Liver (tissue), 9 donors: ENCODE measurements around the gene EIF1AD. TPM values are rescaled to one million over a fixed set of nuclear protein-coding genes. Genes with fewer than 3 reads are reported as not detected.

Source experiments
- DNase-seq: peaks from one replicate; pipeline ENCODE4 v3.0.0-alpha.2; 2017; ENCODE audit warnings: low spot score
- H3K27ac ChIP-seq, 2 donors: one replicate each; pipeline ENCODE4 v1.7.0; 2013; ENCODE audit warnings: inconsistent platforms in 2 of 2, low read length in 2 of 2, control low read depth in 1 of 2, low read depth in 1 of 2, mild to moderate bottlenecking in 1 of 2
- H3K27me3 ChIP-seq, 4 donors: one replicate each; pipeline versions ENCODE4 v1.6.1 to v1.7.0; 2013; ENCODE audit warnings: low read length in 3 of 4, inconsistent platforms in 1 of 4, mild to moderate bottlenecking in 1 of 4, moderate library complexity in 1 of 4; ENCODE audit not compliant: control insufficient read depth in 4 of 4, insufficient read depth in 4 of 4
- H3K36me3 ChIP-seq, 4 donors: one replicate each; pipeline versions ENCODE4 v1.6.1 to v1.7.0; 2013; ENCODE audit warnings: low read length in 3 of 4, mild to moderate bottlenecking in 3 of 4, low read depth in 1 of 4, moderate library complexity in 1 of 4; ENCODE audit not compliant: control insufficient read depth in 4 of 4, insufficient read depth in 3 of 4
- H3K4me1 ChIP-seq, 4 donors: one replicate each; pipeline versions ENCODE4 v1.6.1 to v1.7.0; 2013; ENCODE audit warnings: low read length in 3 of 4, mild to moderate bottlenecking in 3 of 4, moderate library complexity in 1 of 4; ENCODE audit not compliant: control insufficient read depth in 4 of 4, insufficient read depth in 4 of 4
- H3K4me3 ChIP-seq, 3 donors: one replicate each; pipeline versions ENCODE4 v1.6.1 to v1.7.0; 2013; ENCODE audit warnings: low read length in 3 of 3, control low read depth in 1 of 3, low read depth in 1 of 3, mild to moderate bottlenecking in 1 of 3
- H3K9ac ChIP-seq, 2 donors: one replicate each; pipeline ENCODE4 v1.7.0; 2013; ENCODE audit warnings: low read length in 2 of 2, mild to moderate bottlenecking in 2 of 2, moderate library complexity in 2 of 2, control low read depth in 1 of 2, low read depth in 1 of 2
- H3K9me3 ChIP-seq, 4 donors: one replicate each; pipeline versions ENCODE4 v1.6.1 to v1.7.0; 2013; ENCODE audit warnings: low read length in 3 of 4; ENCODE audit not compliant: control insufficient read depth in 4 of 4
- EGR1 ChIP-seq, 2 donors: IDR thresholded peaks; 2 replicates each; pipeline ENCODE4 v1.6.1; 2016 to 2018; ENCODE audit warnings: antibody characterized with exemption in 2 of 2, low read depth in 2 of 2
- FOXA1 ChIP-seq: IDR thresholded peaks from 2 replicates; pipeline ENCODE4 v1.6.1; 2016; ENCODE audit warnings: antibody characterized with exemption
- FOXA2 ChIP-seq: IDR thresholded peaks from 2 replicates; pipeline ENCODE4 v1.6.1; 2016; ENCODE audit warnings: antibody characterized with exemption
- GABPA ChIP-seq, 2 donors: IDR thresholded peaks in 1 of 2; conservative IDR thresholded peaks in 1 of 2; 2 replicates each; pipeline ENCODE4 v1.6.1; 2016; ENCODE audit warnings: antibody characterized with exemption in 2 of 2, mild to moderate bottlenecking in 1 of 2, moderate library complexity in 1 of 2
- HNF4A ChIP-seq, 2 donors: conservative IDR thresholded peaks; 2 replicates each; pipeline ENCODE4 v1.6.1; 2016; ENCODE audit warnings: antibody characterized with exemption in 2 of 2, mild to moderate bottlenecking in 2 of 2
- HNF4G ChIP-seq: IDR thresholded peaks from 2 replicates; pipeline ENCODE4 v1.6.1; 2016; ENCODE audit warnings: antibody characterized with exemption
- JUND ChIP-seq, 2 donors: IDR thresholded peaks; 2 replicates each; pipeline ENCODE4 v1.6.1; 2016; ENCODE audit warnings: antibody characterized with exemption in 2 of 2
- NR2F2 ChIP-seq: IDR thresholded peaks from 2 replicates; pipeline ENCODE4 v1.6.1; 2016; ENCODE audit warnings: antibody characterized with exemption
- RAD21 ChIP-seq, 2 donors: IDR thresholded peaks; 2 replicates each; pipeline ENCODE4 v1.6.1; 2016; ENCODE audit warnings: antibody characterized with exemption in 2 of 2, mild to moderate bottlenecking in 2 of 2
- RXRA ChIP-seq, 2 donors: IDR thresholded peaks; 2 replicates each; pipeline ENCODE4 v1.6.1; 2017 to 2018; ENCODE audit warnings: antibody characterized with exemption in 2 of 2, mild to moderate bottlenecking in 1 of 2
- SP1 ChIP-seq: IDR thresholded peaks from 2 replicates; pipeline ENCODE4 v1.6.1; 2018; ENCODE audit warnings: antibody characterized with exemption, mild to moderate bottlenecking
- TAF1 ChIP-seq: conservative IDR thresholded peaks from 2 replicates; pipeline ENCODE4 v1.6.1; 2016; ENCODE audit warnings: antibody characterized with exemption, mild to moderate bottlenecking
- YY1 ChIP-seq: IDR thresholded peaks from 2 replicates; pipeline ENCODE4 v1.6.1; 2016; ENCODE audit warnings: antibody characterized with exemption, mild to moderate bottlenecking
- WGBS: extraction: QIAGEN DNeasy Blood & Tissue Kit; methylation state at CpG from one replicate; pipeline ENCODE4 v1.1.7; 2013; 5-methylcytosine and 5-hydroxymethylcytosine counted together
- polyA plus RNA-seq, 2 donors: library from polyadenylated mRNA; stranded (reverse) in 1 of 2; unstranded in 1 of 2; fragments of 200-250 nt in 1 of 2; fragments of >200 nt in 1 of 2; fragmentation: Nextera tagmentation in 1 of 2; extraction: Ambion mirVana in 1 of 2; gene quantifications; one replicate each; pipeline versions ENCODE4 v1.2.1 to v1.2.3, GENCODE V29; 2013 to 2015
- total RNA-seq, 2 donors: library from RNA; depleted of rRNA; stranded (reverse); fragments of >200 nt; gene quantifications; one replicate each; pipeline ENCODE4 v1.2.3, GENCODE V29; 2014
- TF ChIP-seq, protein P1 (sequence below): IDR thresholded peaks from 2 replicates; pipeline ENCODE4 v1.6.1; 2016; ENCODE audit warnings: antibody characterized with exemption, mild to moderate bottlenecking
- TF ChIP-seq, protein P2 (sequence below): IDR thresholded peaks from 2 replicates; pipeline ENCODE4 v1.6.1; 2016; ENCODE audit warnings: antibody characterized with exemption
- TF ChIP-seq, protein P3 (sequence below): fragments of 150-350 bp; IDR thresholded peaks from 2 replicates; pipeline ENCODE4 v1.5.1; 2017; ENCODE audit warnings: improper control_type of control experiment, low read depth, low read length; ENCODE audit not compliant: missing input control
- TF ChIP-seq, protein P4 (sequence below): IDR thresholded peaks from 2 replicates; pipeline ENCODE4 v1.6.1; 2016; ENCODE audit warnings: antibody characterized with exemption
- TF ChIP-seq, protein P5 (sequence below): IDR thresholded peaks from 2 replicates; pipeline ENCODE4 v1.6.1; 2016; ENCODE audit warnings: antibody characterized with exemption
- donor health status: healthy.
- donor health status: healthy.
- donor health status: healthy.
- donor health status: healthy.
- donor health status: healthy.

The EIF1AD gene, protein sequence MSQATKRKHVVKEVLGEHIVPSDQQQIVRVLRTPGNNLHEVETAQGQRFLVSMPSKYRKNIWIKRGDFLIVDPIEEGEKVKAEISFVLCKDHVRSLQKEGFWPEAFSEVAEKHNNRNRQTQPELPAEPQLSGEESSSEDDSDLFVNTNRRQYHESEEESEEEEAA
- total RNA-seq = 10 to 100 TPM; 15.9 to 18.2 TPM
- 10 to 100 TPM in 1 of 2 donors, 1 to 10 TPM in 1; 6.3 to 12.6 TPM for polyA plus RNA-seq

DNA sequence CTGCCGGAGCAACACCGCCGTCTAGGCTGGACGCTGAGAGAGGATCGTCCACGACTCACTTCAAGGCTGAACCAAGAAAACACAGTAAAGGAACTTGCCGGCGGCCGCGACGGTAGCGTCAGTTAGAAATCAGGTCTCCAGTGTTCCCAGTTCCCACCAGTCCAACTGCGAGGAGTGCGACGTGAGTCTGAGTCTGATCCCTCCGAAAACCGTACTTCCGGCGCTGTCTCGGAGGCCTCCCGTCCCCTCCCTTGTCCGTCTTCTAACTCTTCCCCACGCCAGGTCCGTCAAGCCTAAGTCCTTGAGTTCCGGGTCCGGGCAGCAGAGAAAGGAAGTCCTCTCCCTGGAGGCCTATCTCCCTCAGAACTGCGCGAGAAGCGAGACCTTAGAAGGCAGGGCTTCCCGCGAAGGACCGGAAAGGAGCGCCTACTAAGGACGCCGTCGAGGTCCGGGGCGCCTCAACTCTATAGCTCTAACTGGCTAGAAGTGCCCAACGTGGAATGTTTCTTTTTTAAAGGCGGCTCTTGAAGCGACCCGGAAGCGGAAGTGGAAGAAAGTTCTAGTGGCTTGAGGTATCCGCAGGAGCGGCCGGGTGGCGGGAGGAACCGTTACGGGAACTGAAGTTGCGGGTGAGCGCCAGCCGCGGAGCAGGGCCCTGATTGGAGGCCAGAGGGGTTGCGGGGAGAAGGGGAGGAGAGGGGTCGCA lies at the start of gene EIF1AD, which contains the start of gene BANF1:
EIF1AD (minus strand) TSS at position 216 of the 706 bp plus-strand sequence. CDS start 1,768 bp downstream, outside the sequence.
BANF1 (plus strand) TSS at position 562 of the 706 bp plus-strand sequence. CDS start 748 bp downstream, outside the sequence.
- TF ChIP-seq HNF4A (conservative IDR thresholded peaks at IDR 0.05) = peak; percentile 51 to 68
- peak in 1 of 2 donors; percentile 56 for TF ChIP-seq JUND (IDR thresholded peaks at IDR 0.05)
- TF ChIP-seq RAD21 (IDR thresholded peaks at IDR 0.05) = peak in 1 of 2 donors; percentile 45
- TF ChIP-seq, protein P1, sequence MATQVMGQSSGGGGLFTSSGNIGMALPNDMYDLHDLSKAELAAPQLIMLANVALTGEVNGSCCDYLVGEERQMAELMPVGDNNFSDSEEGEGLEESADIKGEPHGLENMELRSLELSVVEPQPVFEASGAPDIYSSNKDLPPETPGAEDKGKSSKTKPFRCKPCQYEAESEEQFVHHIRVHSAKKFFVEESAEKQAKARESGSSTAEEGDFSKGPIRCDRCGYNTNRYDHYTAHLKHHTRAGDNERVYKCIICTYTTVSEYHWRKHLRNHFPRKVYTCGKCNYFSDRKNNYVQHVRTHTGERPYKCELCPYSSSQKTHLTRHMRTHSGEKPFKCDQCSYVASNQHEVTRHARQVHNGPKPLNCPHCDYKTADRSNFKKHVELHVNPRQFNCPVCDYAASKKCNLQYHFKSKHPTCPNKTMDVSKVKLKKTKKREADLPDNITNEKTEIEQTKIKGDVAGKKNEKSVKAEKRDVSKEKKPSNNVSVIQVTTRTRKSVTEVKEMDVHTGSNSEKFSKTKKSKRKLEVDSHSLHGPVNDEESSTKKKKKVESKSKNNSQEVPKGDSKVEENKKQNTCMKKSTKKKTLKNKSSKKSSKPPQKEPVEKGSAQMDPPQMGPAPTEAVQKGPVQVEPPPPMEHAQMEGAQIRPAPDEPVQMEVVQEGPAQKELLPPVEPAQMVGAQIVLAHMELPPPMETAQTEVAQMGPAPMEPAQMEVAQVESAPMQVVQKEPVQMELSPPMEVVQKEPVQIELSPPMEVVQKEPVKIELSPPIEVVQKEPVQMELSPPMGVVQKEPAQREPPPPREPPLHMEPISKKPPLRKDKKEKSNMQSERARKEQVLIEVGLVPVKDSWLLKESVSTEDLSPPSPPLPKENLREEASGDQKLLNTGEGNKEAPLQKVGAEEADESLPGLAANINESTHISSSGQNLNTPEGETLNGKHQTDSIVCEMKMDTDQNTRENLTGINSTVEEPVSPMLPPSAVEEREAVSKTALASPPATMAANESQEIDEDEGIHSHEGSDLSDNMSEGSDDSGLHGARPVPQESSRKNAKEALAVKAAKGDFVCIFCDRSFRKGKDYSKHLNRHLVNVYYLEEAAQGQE = peak; percentile 82
- TF ChIP-seq, protein P2, sequence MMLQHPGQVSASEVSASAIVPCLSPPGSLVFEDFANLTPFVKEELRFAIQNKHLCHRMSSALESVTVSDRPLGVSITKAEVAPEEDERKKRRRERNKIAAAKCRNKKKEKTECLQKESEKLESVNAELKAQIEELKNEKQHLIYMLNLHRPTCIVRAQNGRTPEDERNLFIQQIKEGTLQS = peak; percentile 58
- TF ChIP-seq, protein P3, sequence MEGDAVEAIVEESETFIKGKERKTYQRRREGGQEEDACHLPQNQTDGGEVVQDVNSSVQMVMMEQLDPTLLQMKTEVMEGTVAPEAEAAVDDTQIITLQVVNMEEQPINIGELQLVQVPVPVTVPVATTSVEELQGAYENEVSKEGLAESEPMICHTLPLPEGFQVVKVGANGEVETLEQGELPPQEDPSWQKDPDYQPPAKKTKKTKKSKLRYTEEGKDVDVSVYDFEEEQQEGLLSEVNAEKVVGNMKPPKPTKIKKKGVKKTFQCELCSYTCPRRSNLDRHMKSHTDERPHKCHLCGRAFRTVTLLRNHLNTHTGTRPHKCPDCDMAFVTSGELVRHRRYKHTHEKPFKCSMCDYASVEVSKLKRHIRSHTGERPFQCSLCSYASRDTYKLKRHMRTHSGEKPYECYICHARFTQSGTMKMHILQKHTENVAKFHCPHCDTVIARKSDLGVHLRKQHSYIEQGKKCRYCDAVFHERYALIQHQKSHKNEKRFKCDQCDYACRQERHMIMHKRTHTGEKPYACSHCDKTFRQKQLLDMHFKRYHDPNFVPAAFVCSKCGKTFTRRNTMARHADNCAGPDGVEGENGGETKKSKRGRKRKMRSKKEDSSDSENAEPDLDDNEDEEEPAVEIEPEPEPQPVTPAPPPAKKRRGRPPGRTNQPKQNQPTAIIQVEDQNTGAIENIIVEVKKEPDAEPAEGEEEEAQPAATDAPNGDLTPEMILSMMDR = no peak
- TF ChIP-seq RXRA (IDR thresholded peaks at IDR 0.05) = peak; percentile 56 to 76
- TF ChIP-seq, protein P4, sequence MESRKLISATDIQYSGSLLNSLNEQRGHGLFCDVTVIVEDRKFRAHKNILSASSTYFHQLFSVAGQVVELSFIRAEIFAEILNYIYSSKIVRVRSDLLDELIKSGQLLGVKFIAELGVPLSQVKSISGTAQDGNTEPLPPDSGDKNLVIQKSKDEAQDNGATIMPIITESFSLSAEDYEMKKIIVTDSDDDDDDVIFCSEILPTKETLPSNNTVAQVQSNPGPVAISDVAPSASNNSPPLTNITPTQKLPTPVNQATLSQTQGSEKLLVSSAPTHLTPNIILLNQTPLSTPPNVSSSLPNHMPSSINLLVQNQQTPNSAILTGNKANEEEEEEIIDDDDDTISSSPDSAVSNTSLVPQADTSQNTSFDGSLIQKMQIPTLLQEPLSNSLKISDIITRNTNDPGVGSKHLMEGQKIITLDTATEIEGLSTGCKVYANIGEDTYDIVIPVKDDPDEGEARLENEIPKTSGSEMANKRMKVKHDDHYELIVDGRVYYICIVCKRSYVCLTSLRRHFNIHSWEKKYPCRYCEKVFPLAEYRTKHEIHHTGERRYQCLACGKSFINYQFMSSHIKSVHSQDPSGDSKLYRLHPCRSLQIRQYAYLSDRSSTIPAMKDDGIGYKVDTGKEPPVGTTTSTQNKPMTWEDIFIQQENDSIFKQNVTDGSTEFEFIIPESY = peak; percentile 98
- peak; percentile 88 for TF ChIP-seq NR2F2
- TF ChIP-seq, protein P5, sequence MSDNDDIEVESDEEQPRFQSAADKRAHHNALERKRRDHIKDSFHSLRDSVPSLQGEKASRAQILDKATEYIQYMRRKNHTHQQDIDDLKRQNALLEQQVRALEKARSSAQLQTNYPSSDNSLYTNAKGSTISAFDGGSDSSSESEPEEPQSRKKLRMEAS = peak; percentile 94
- TF ChIP-seq HNF4G = peak; percentile 9
- TF ChIP-seq EGR1 (IDR thresholded peaks at IDR 0.05; ENCODE audit: low read depth in 2 of 2) = peak; percentile 50 to 72
- peak; percentile 98 to 99 for TF ChIP-seq GABPA (IDR thresholded peaks at IDR 0.05 in 1 of 2, conservative IDR thresholded peaks at IDR 0.05 in 1 of 2)
- no peak for TF ChIP-seq FOXA1
- TF ChIP-seq SP1 = peak; percentile 83
- no peak for TF ChIP-seq FOXA2
- TF ChIP-seq TAF1 = no peak
- TF ChIP-seq YY1 = peak; percentile 93
- Histone ChIP-seq H3K9me3 (no peaks in the 10 kb centered on the region), H3K9ac (peak within 1 kb of the TSS; percentile 51 to 75), H3K27ac (peak within 1 kb of the TSS; percentile 88 to 97), H3K4me1 (peaks cover 4 to 30% (median 21%) of the 10 kb centered on the region in 4 donors), H3K4me3 (peak within 1 kb of the TSS; percentile 77 to 97 (median 92)), H3K36me3 (peaks cover 2 to 41% (median 32%) of the 10 kb centered on the region in 4 donors), H3K27me3 (no peaks in the 10 kb centered on the region)
- DNase-seq = peak; percentile 94
- WGBS = under 1% methylated on average over 55 of the region's 55 CpGs
